HepG2 (cell line): Measurements from ENCODE around the gene TGFBRAP1. TPM values are rescaled to one million over a fixed set of nuclear protein-coding genes. Genes with fewer than 3 reads are reported as not detected.

ENCODE experiments used
- ATAD3A ChIP-seq: sonication (generic); formaldehyde crosslinking; IDR thresholded peaks from 2 replicates; pipeline ENCODE4 v1.4.0; 2020; ENCODE audit warnings: missing genetic modification reagents
- ATF1 ChIP-seq: IDR thresholded peaks from 2 replicates; pipeline ENCODE4 v1.6.1; 2016; ENCODE audit warnings: mild to moderate bottlenecking, control low read depth
- ATRX ChIP-seq: sonication (generic); formaldehyde crosslinking; IDR thresholded peaks from 2 replicates; pipeline ENCODE4 v1.4.0; 2020; ENCODE audit warnings: missing genetic modification reagents, borderline replicate concordance
- BATF2 ChIP-seq: sonication (generic); formaldehyde crosslinking; IDR thresholded peaks from 2 replicates; pipeline ENCODE4 v1.8.0; 2022; ENCODE audit warnings: mild to moderate bottlenecking, missing genetic modification reagents, moderate library complexity
- DMAP1 ChIP-seq: IDR thresholded peaks from 2 replicates; pipeline ENCODE4 v1.6.1; 2016
- DNMT3B ChIP-seq: conservative IDR thresholded peaks from 2 replicates; pipeline ENCODE4 v1.6.1; 2016; ENCODE audit warnings: missing biosample characterization, control low read depth
- FOXJ3 ChIP-seq: sonication (generic); formaldehyde crosslinking; IDR thresholded peaks from 2 replicates; pipeline ENCODE4 v1.4.0; 2020; ENCODE audit warnings: missing genetic modification reagents, mild to moderate bottlenecking, borderline replicate concordance
- HDAC1 ChIP-seq: sonication (generic); formaldehyde crosslinking; IDR thresholded peaks from 2 replicates; pipeline ENCODE4 v1.5.1; 2020; ENCODE audit warnings: mild to moderate bottlenecking, missing genetic modification reagents
- JUND ChIP-seq: sonication (generic); formaldehyde crosslinking; IDR thresholded peaks from 2 replicates; pipeline ENCODE4 v1.8.0; 2022; ENCODE audit warnings: mild to moderate bottlenecking, missing genetic modification reagents
- KDM5B ChIP-seq: sonication (generic); formaldehyde crosslinking; IDR thresholded peaks from 2 replicates; pipeline ENCODE4 v1.4.0; 2020; ENCODE audit warnings: missing genetic modification reagents, mild to moderate bottlenecking, borderline replicate concordance
- POLR2AphosphoS5 ChIP-seq: IDR thresholded peaks from 2 replicates; pipeline ENCODE4 v1.6.1; 2012; ENCODE audit warnings: low read depth, low read length
- RARA ChIP-seq: IDR thresholded peaks from 2 replicates; pipeline ENCODE4 v1.6.1; 2016; ENCODE audit warnings: missing genetic modification reagents, missing compliant biosample characterization
- THAP11 ChIP-seq: IDR thresholded peaks from 2 replicates; pipeline ENCODE4 v1.6.1; 2016; ENCODE audit warnings: missing biosample characterization, missing genetic modification reagents
- U2AF1 ChIP-seq: fragments of 200-400 bp; formaldehyde crosslinking; optimal IDR thresholded peaks from 2 replicates; pipeline ENCODE3; 2017; ENCODE audit warnings: mild to moderate bottlenecking, low read depth, low read length
- XRCC5 ChIP-seq: fragments of 200-400 bp; formaldehyde crosslinking; optimal IDR thresholded peaks from 2 replicates; pipeline ENCODE3; 2017; ENCODE audit warnings: mild to moderate bottlenecking, low read length
- ZBTB37 ChIP-seq: sonication (generic); formaldehyde crosslinking; IDR thresholded peaks from 2 replicates; pipeline ENCODE4 v1.4.0; 2020; ENCODE audit warnings: mild to moderate bottlenecking, missing genetic modification reagents
- ZNF124 ChIP-seq: sonication (generic); formaldehyde crosslinking; IDR thresholded peaks from 2 replicates; pipeline ENCODE4 v1.4.0; 2020; ENCODE audit warnings: missing genetic modification reagents
- ZNF274 ChIP-seq: sonication (generic); formaldehyde crosslinking; IDR thresholded peaks from 2 replicates; pipeline ENCODE4 v1.5.1; 2020; ENCODE audit warnings: mild to moderate bottlenecking, missing genetic modification reagents
- ZNF329 ChIP-seq: sonication (generic); formaldehyde crosslinking; IDR thresholded peaks from 2 replicates; pipeline ENCODE4 v1.9.0; 2021; ENCODE audit warnings: low read depth, mild to moderate bottlenecking, missing genetic modification reagents
- ZNF430 ChIP-seq: sonication (generic); formaldehyde crosslinking; IDR thresholded peaks from 2 replicates; pipeline ENCODE4 v1.9.0; 2021; ENCODE audit warnings: mild to moderate bottlenecking, missing genetic modification reagents
- ZNF607 ChIP-seq: sonication (generic); formaldehyde crosslinking; IDR thresholded peaks from 2 replicates; pipeline ENCODE4 v1.5.1; 2020; ENCODE audit warnings: missing genetic modification reagents, mild to moderate bottlenecking, borderline replicate concordance
- ZNF781 ChIP-seq: sonication (generic); formaldehyde crosslinking; IDR thresholded peaks from 2 replicates; pipeline ENCODE4 v1.5.1; 2020; ENCODE audit warnings: borderline replicate concordance, mild to moderate bottlenecking, missing genetic modification reagents; ENCODE audit errors: not compliant biosample characterization
- ZNF883 ChIP-seq: sonication (generic); formaldehyde crosslinking; IDR thresholded peaks from 2 replicates; pipeline ENCODE4 v1.5.1; 2020; ENCODE audit warnings: mild to moderate bottlenecking, missing genetic modification reagents; ENCODE audit errors: not compliant biosample characterization
- polyA plus RNA-seq, 8 experiments: library from polyadenylated mRNA; depleted of rRNA in 3 of 8; stranded (reverse) in 7 of 8; unstranded in 1 of 8; fragments of >200 nt; fragmentation: Illumina TruSeq in 4 of 8; extraction: Trizol in 4 of 8; gene quantifications; 2 replicates each; pipeline versions ENCODE4 v1.2.1 to v1.2.3, GENCODE V29; 2011 to 2016; ENCODE audit warnings: low read depth in 4 of 8, missing spikeins in 1 of 8, mixed read lengths in 1 of 8; ENCODE audit not compliant: insufficient read depth in 1 of 8
- total RNA-seq, 5 experiments: library from RNA; depleted of rRNA; stranded (reverse); fragments of >200 nt; fragmentation: Illumina TruSeq; extraction: Trizol; gene quantifications; 2 replicates each; pipeline ENCODE4 v1.2.3, GENCODE V29; 2016; ENCODE audit warnings: low read depth in 1 of 5

TGFBRAP1 gene
- total and polyA plus RNA-seq, 2 of the 13 experiments (the other 11 are each of a cell fraction or from before 2014, with no cell fraction given), result 12.7 to 22.9 TPM

GRCh38 chr2:105337122-105338019, 7.8 kb upstream of the TGFBRAP1 start, which contains the start of gene C2orf49 (continued):
- no peak for TF ChIP-seq ZBTB37 (CRISPR knock-in tag)
- peak; percentile 58 for TF ChIP-seq ZNF781 (CRISPR knock-in tag)
- 0 out of 2 replicates have a peak, but pooled peaks have one; percentile 32 for TF ChIP-seq DNMT3B
- peak; percentile 95 for TF ChIP-seq ZNF430 (CRISPR knock-in tag)
- TF ChIP-seq BATF2, result 0 out of 2 replicates have a peak, but pooled peaks have one; percentile 21
- TF ChIP-seq ZNF607 (CRISPR knock-in tag), result peak; percentile 68; the same call in 1 of the 2 replicates
- TF ChIP-seq ATRX (CRISPR knock-in tag), result no peak
- TF ChIP-seq JUND (CRISPR knock-in tag), result peak; percentile 64; the same call in 1 of the 2 replicates
- peak; percentile 94 for TF ChIP-seq THAP11 (CRISPR knock-in tag)
- TF ChIP-seq HDAC1, result peak; percentile 93
- peak; percentile 88 for TF ChIP-seq ZNF274 (CRISPR knock-in tag)
- TF ChIP-seq KDM5B, result peak; percentile 80; the same call in 1 of the 2 replicates
- TF ChIP-seq U2AF1, result no peak
- TF ChIP-seq XRCC5, result peak; percentile 50
- no peak for TF ChIP-seq ZNF329 (CRISPR knock-in tag)
- TF ChIP-seq FOXJ3 (CRISPR knock-in tag), result peak; percentile 49; the same call in 1 of the 2 replicates
- peak; percentile 100 for TF ChIP-seq ATF1 (CRISPR knock-in tag)
- TF ChIP-seq DMAP1, result peak; percentile 91
- no peak for TF ChIP-seq RARA (CRISPR knock-in tag)
- no peak for TF ChIP-seq ATAD3A (CRISPR knock-in tag)
- peak; percentile 84 for TF ChIP-seq POLR2AphosphoS5
- peak; percentile 27; the same call in 1 of the 2 replicates for TF ChIP-seq ZNF124 (CRISPR knock-in tag)
- peak; percentile 62 for TF ChIP-seq ZNF883 (CRISPR knock-in tag)
